ENCODE measurements around the gene NXT1.

Gene NXT1

DNA sequence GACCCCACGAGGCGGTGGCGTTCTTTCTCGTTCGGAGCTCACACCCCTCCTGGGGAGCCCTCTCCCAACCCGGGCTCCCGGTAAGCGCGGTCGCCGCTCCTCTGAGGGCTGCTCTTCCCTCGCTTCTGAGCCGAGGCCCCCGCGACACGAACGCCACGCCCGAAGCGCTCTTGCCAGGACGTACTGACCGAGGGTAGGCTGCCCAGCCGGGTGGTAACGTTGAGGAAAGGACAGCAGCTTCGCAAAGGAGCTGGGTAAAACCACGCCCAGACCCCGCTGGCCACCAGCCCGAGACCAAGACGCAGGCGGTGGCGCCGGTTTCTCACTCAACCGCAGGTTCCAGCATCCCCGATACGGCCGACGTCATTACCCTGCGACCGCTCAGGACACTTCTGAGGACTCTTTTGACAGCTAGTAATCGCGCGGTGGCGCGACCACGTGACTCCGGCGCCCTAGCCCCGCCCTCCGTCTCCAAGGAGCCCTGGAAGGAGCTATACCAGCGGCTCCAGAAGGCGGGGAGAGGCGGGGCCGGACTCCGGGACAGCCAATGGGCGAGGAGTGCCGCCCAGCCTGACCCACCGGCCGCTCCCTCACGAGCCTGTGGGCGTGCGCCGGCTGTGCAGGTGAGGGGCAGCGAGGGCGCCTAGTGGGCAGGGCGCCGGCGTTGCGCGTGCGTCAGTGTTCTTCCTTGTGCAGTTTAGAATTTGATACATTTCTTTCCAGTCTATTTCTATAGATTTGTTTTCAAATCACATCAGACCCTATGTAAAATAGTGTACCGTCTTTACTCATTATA, 7.4 kb downstream of the NXT1 start:
- TF ChIP-seq, protein P1, sequence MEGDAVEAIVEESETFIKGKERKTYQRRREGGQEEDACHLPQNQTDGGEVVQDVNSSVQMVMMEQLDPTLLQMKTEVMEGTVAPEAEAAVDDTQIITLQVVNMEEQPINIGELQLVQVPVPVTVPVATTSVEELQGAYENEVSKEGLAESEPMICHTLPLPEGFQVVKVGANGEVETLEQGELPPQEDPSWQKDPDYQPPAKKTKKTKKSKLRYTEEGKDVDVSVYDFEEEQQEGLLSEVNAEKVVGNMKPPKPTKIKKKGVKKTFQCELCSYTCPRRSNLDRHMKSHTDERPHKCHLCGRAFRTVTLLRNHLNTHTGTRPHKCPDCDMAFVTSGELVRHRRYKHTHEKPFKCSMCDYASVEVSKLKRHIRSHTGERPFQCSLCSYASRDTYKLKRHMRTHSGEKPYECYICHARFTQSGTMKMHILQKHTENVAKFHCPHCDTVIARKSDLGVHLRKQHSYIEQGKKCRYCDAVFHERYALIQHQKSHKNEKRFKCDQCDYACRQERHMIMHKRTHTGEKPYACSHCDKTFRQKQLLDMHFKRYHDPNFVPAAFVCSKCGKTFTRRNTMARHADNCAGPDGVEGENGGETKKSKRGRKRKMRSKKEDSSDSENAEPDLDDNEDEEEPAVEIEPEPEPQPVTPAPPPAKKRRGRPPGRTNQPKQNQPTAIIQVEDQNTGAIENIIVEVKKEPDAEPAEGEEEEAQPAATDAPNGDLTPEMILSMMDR (IDR thresholded peaks at IDR 0.05; ENCODE audit: low read depth, low read length) = no peak
- Histone ChIP-seq H3K27me3 (ENCODE audit: insufficient read depth, low read depth, severe bottlenecking) (no peaks in the 10 kb centered on the region), H3K4me3 (ENCODE audit: low read depth, low read length) (peak overlapping the region; percentile 70), H3K36me3 (peaks cover 32% of the 10 kb centered on the region), H3K9me3 (ENCODE audit: severe bottlenecking) (no peaks in the 10 kb centered on the region), H3K27ac (peak overlapping the region; percentile 85)
- peak; percentile 100 for DNase-seq

DNA sequence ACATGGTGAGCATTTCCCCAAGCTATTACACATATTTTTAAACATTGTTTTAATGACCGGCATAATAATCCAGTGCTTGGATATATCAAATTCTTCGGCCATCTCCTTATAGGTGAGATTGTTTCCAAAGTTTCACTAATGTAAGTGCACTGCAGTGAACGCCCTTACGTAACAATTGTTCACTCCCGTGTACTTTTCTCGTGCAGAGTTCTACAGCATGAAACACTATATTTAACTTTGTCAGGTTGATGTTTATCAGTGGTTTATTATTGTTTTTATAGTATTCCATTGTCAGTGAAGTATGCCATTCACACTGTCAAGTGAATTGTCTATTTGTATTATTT, 7.9 kb downstream of the NXT1 start:
- Histone ChIP-seq H3K9me3 (ENCODE audit: severe bottlenecking) (no peaks in the 10 kb centered on the region), H3K36me3 (peaks cover 26% of the 10 kb centered on the region), H3K27ac (peak overlapping the region; percentile 64), H3K4me3 (ENCODE audit: low read depth, low read length) (peak overlapping the region; percentile 50), H3K27me3 (ENCODE audit: insufficient read depth, low read depth, severe bottlenecking) (no peaks in the 10 kb centered on the region)
- TF ChIP-seq, protein P1 (IDR thresholded peaks at IDR 0.05; ENCODE audit: low read depth, low read length) = no peak
- DNase-seq = no peak

GRCh38 chr20:23358923-23359593, 8.5 kb downstream of the NXT1 start:
- Histone ChIP-seq H3K9me3 (ENCODE audit: severe bottlenecking) (no peaks in the 10 kb centered on the region), H3K4me3 (ENCODE audit: low read depth, low read length) (peak overlapping the region; percentile 50), H3K36me3 (peaks cover 21% of the 10 kb centered on the region), H3K27me3 (ENCODE audit: insufficient read depth, low read depth, severe bottlenecking) (no peaks in the 10 kb centered on the region), H3K27ac (no peak overlapping the region; the same call in 1 of the 2 replicates)
- TF ChIP-seq, protein P1 (IDR thresholded peaks at IDR 0.05; ENCODE audit: low read depth, low read length) = no peak
- no peak for DNase-seq

- peak overlapping the region; percentile 76; the same call in 1 of the 2 replicates for H3K4me3 ChIP-seq (ENCODE audit: low read depth, low read length)
These were observed 9.9 kb downstream of the NXT1 start for GRCh38 chr20:23360531-23360930.

DNA sequence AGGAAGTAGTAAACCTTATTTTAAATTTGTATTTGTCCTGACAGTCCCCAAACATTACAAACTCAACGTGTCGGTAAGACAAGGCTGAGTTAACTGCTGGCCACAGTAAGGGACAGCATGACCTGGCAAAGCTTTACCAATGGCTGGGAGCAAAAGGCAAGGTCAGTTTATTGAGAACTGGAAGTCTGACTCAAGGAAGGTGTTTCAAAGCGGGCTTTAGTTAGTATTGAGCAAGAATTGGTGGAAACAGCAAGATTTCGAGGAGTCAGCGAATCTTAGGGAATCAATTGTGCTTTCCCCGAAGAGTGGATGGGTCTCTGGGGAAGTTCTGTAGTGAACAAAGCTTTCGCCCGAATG, 10.5 kb downstream of the NXT1 start:
- TF ChIP-seq, protein P1 (IDR thresholded peaks at IDR 0.05; ENCODE audit: low read depth, low read length) = no peak
- DNase-seq = no peak

More at GRCh38 chr20:23360531-23360930, 9.9 kb downstream of the NXT1 start:
- peaks cover 20% of the 10 kb centered on the region for H3K36me3 ChIP-seq
- DNase-seq = no peak
- TF ChIP-seq, protein P1 (IDR thresholded peaks at IDR 0.05; ENCODE audit: low read depth, low read length) = no peak
- H3K27ac ChIP-seq = peak overlapping the region; percentile 95
- no peaks in the 10 kb centered on the region for H3K9me3 ChIP-seq (ENCODE audit: severe bottlenecking)
- H3K27me3 ChIP-seq (ENCODE audit: insufficient read depth, low read depth, severe bottlenecking) = no peaks in the 10 kb centered on the region

More for the DNA sequence above, 10.5 kb downstream of the NXT1 start:
- peak overlapping the region; percentile 95 for H3K27ac ChIP-seq
- H3K4me3 ChIP-seq (ENCODE audit: low read depth, low read length) = peak overlapping the region; percentile 76
- no peaks in the 10 kb centered on the region for H3K9me3 ChIP-seq (ENCODE audit: severe bottlenecking)
- peaks cover 20% of the 10 kb centered on the region for H3K36me3 ChIP-seq
- no peaks in the 10 kb centered on the region for H3K27me3 ChIP-seq (ENCODE audit: insufficient read depth, low read depth, severe bottlenecking)
